H1 (cell line): ENCODE measurements around the gene CPNE4.

Experiments
- BACH1 ChIP-seq: IDR thresholded peaks from 2 replicates; pipeline ENCODE4 v1.6.1; 2012; ENCODE audit warnings: low read length, improper control_type of control experiment
- EP300 ChIP-seq, 2 experiments: IDR thresholded peaks; 1 replicate in 1 of 2; 2 replicates in 1 of 2; pipeline ENCODE4 v1.6.1; 2011 to 2012; ENCODE audit warnings: low read depth in 2 of 2, low read length in 2 of 2, mild to moderate bottlenecking in 2 of 2, borderline replicate concordance in 1 of 2, inconsistent platforms in 1 of 2, moderate library complexity in 1 of 2
- EZH2 ChIP-seq: fragments of 200-600 bp; sonication (generic); IDR thresholded peaks from 2 replicates; pipeline ENCODE4 v1.7.1; 2012; ENCODE audit warnings: low read depth, mild to moderate bottlenecking, moderate library complexity, low read length, inconsistent platforms; ENCODE audit not compliant: severe bottlenecking
- KDM1A ChIP-seq: fragments of 200-600, 300-600 bp; sonication (generic); IDR thresholded peaks from 2 replicates; pipeline ENCODE4 v1.7.1; 2016; ENCODE audit warnings: mild to moderate bottlenecking, low read length, borderline replicate concordance
- POLR2A ChIP-seq, 2 experiments: IDR thresholded peaks; 1 replicate in 1 of 2; 2 replicates in 1 of 2; pipeline ENCODE4 v1.6.1; 2011; ENCODE audit warnings: low read depth in 2 of 2, low read length in 2 of 2, mild to moderate bottlenecking in 2 of 2; ENCODE audit errors: control extremely low read depth in 1 of 2
- RNF2 ChIP-seq: fragments of 200-900, 300-1000 bp; sonication (generic); IDR thresholded peaks from 2 replicates; pipeline ENCODE4 v1.7.1; 2016; ENCODE audit warnings: borderline replicate concordance, low read depth, mild to moderate bottlenecking, antibody characterized with exemption, low read length; ENCODE audit not compliant: poor library complexity, severe bottlenecking; ENCODE audit errors: missing control alignments
- ZNF274 ChIP-seq: IDR thresholded peaks from 2 replicates; pipeline ENCODE4 v1.7.0; 2012; ENCODE audit warnings: low read length, borderline replicate concordance; ENCODE audit errors: extremely low read depth
- TF ChIP-seq, protein P1 (sequence below), 3 experiments: IDR thresholded peaks; 1 replicate in 2 of 3; 2 replicates in 1 of 3; pipeline versions ENCODE4 v1.5.1 to v1.6.1; 2011; ENCODE audit warnings: low read length in 3 of 3, mild to moderate bottlenecking in 3 of 3, inconsistent platforms in 2 of 3, low read depth in 1 of 3, moderate library complexity in 1 of 3; ENCODE audit not compliant: insufficient read depth in 1 of 3; ENCODE audit errors: control extremely low read depth in 1 of 3
- TF ChIP-seq, protein P2 (sequence below): fragments of 300-600 bp; sonication (generic); IDR thresholded peaks from 2 replicates; pipeline ENCODE4 v1.7.1; 2012; ENCODE audit warnings: low read length, moderate library complexity, mild to moderate bottlenecking, inconsistent platforms; ENCODE audit not compliant: insufficient replicate concordance

DNA sequence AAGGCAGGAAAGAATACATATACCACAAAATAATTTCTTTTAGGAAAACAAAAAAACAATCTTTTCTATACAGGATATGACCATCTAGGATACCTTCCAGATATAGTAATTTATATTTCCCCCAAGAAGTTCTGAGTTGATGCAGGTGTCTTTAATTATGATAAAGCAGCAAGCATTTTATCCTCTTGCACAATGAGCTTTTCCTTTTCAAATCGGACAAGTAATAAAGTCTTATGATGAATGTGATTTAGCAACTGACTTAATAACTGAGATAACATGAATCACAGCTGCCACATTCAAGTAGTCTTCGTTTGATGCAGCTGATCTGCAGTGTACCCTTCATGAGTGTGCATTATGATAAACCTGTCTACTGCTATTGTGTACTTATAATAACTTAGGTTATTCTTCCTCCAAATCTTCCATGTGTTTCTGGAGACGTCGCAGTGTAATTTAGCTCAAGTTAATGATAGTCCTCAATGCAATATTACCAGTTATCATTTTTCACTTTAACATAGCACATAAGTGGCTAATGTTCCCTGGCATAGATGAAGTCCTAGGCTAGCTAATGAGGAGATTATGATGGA is 271.7 kb downstream of the CPNE4 start:
- TF ChIP-seq, protein P1, sequence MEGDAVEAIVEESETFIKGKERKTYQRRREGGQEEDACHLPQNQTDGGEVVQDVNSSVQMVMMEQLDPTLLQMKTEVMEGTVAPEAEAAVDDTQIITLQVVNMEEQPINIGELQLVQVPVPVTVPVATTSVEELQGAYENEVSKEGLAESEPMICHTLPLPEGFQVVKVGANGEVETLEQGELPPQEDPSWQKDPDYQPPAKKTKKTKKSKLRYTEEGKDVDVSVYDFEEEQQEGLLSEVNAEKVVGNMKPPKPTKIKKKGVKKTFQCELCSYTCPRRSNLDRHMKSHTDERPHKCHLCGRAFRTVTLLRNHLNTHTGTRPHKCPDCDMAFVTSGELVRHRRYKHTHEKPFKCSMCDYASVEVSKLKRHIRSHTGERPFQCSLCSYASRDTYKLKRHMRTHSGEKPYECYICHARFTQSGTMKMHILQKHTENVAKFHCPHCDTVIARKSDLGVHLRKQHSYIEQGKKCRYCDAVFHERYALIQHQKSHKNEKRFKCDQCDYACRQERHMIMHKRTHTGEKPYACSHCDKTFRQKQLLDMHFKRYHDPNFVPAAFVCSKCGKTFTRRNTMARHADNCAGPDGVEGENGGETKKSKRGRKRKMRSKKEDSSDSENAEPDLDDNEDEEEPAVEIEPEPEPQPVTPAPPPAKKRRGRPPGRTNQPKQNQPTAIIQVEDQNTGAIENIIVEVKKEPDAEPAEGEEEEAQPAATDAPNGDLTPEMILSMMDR (IDR thresholded peaks at IDR 0.05; ENCODE audit: control extremely low read depth in 1 of 3, insufficient read depth in 1 of 3, low read depth in 1 of 3, low read length in 3 of 3): no peak
- TF ChIP-seq, protein P2, sequence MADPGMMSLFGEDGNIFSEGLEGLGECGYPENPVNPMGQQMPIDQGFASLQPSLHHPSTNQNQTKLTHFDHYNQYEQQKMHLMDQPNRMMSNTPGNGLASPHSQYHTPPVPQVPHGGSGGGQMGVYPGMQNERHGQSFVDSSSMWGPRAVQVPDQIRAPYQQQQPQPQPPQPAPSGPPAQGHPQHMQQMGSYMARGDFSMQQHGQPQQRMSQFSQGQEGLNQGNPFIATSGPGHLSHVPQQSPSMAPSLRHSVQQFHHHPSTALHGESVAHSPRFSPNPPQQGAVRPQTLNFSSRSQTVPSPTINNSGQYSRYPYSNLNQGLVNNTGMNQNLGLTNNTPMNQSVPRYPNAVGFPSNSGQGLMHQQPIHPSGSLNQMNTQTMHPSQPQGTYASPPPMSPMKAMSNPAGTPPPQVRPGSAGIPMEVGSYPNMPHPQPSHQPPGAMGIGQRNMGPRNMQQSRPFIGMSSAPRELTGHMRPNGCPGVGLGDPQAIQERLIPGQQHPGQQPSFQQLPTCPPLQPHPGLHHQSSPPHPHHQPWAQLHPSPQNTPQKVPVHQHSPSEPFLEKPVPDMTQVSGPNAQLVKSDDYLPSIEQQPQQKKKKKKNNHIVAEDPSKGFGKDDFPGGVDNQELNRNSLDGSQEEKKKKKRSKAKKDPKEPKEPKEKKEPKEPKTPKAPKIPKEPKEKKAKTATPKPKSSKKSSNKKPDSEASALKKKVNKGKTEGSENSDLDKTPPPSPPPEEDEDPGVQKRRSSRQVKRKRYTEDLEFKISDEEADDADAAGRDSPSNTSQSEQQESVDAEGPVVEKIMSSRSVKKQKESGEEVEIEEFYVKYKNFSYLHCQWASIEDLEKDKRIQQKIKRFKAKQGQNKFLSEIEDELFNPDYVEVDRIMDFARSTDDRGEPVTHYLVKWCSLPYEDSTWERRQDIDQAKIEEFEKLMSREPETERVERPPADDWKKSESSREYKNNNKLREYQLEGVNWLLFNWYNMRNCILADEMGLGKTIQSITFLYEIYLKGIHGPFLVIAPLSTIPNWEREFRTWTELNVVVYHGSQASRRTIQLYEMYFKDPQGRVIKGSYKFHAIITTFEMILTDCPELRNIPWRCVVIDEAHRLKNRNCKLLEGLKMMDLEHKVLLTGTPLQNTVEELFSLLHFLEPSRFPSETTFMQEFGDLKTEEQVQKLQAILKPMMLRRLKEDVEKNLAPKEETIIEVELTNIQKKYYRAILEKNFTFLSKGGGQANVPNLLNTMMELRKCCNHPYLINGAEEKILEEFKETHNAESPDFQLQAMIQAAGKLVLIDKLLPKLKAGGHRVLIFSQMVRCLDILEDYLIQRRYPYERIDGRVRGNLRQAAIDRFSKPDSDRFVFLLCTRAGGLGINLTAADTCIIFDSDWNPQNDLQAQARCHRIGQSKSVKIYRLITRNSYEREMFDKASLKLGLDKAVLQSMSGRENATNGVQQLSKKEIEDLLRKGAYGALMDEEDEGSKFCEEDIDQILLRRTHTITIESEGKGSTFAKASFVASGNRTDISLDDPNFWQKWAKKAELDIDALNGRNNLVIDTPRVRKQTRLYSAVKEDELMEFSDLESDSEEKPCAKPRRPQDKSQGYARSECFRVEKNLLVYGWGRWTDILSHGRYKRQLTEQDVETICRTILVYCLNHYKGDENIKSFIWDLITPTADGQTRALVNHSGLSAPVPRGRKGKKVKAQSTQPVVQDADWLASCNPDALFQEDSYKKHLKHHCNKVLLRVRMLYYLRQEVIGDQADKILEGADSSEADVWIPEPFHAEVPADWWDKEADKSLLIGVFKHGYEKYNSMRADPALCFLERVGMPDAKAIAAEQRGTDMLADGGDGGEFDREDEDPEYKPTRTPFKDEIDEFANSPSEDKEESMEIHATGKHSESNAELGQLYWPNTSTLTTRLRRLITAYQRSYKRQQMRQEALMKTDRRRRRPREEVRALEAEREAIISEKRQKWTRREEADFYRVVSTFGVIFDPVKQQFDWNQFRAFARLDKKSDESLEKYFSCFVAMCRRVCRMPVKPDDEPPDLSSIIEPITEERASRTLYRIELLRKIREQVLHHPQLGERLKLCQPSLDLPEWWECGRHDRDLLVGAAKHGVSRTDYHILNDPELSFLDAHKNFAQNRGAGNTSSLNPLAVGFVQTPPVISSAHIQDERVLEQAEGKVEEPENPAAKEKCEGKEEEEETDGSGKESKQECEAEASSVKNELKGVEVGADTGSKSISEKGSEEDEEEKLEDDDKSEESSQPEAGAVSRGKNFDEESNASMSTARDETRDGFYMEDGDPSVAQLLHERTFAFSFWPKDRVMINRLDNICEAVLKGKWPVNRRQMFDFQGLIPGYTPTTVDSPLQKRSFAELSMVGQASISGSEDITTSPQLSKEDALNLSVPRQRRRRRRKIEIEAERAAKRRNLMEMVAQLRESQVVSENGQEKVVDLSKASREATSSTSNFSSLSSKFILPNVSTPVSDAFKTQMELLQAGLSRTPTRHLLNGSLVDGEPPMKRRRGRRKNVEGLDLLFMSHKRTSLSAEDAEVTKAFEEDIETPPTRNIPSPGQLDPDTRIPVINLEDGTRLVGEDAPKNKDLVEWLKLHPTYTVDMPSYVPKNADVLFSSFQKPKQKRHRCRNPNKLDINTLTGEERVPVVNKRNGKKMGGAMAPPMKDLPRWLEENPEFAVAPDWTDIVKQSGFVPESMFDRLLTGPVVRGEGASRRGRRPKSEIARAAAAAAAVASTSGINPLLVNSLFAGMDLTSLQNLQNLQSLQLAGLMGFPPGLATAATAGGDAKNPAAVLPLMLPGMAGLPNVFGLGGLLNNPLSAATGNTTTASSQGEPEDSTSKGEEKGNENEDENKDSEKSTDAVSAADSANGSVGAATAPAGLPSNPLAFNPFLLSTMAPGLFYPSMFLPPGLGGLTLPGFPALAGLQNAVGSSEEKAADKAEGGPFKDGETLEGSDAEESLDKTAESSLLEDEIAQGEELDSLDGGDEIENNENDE: no peak
- TF ChIP-seq KDM1A: no peak
- no peak for TF ChIP-seq POLR2A (IDR thresholded peaks at IDR 0.05; ENCODE audit: control extremely low read depth in 1 of 2, low read depth in 2 of 2, low read length in 2 of 2)
- no peak for TF ChIP-seq EZH2
- TF ChIP-seq RNF2: no peak
- no peak for TF ChIP-seq BACH1
- TF ChIP-seq EP300 (IDR thresholded peaks at IDR 0.05; ENCODE audit: borderline replicate concordance in 1 of 2, low read depth in 2 of 2, low read length in 2 of 2): no peak
- TF ChIP-seq ZNF274: no peak
